IPS-18a (cell line): ENCODE measurements around the gene TOMT.
"Not testable (repeated sequence)": the region's sequence is repeated elsewhere in the genome, so short reads cannot be mapped to it uniquely, and the experiment has no call there.

ENCODE experiments used
- H3K27ac ChIP-seq: one replicate; pipeline ENCODE4 v1.5.1; 2013; ENCODE audit warnings: low read length
- H3K27me3 ChIP-seq: one replicate; pipeline ENCODE4 v1.6.1; 2013; ENCODE audit warnings: mild to moderate bottlenecking, low read length; ENCODE audit not compliant: control insufficient read depth, insufficient read depth
- H3K36me3 ChIP-seq: one replicate; pipeline ENCODE4 v1.6.1; 2013; ENCODE audit warnings: low read depth, low read length; ENCODE audit not compliant: control insufficient read depth
- H3K4me1 ChIP-seq: one replicate; pipeline ENCODE4 v1.6.1; 2013; ENCODE audit warnings: low read depth, low read length; ENCODE audit not compliant: control insufficient read depth
- H3K4me3 ChIP-seq: one replicate; pipeline ENCODE4 v1.5.1; 2013; ENCODE audit warnings: low read length
- H3K9ac ChIP-seq: one replicate; pipeline ENCODE4 v1.6.1; 2013; ENCODE audit warnings: mild to moderate bottlenecking, low read length, moderate library complexity
- H3K9me3 ChIP-seq: one replicate; pipeline ENCODE4 v1.6.1; 2013; ENCODE audit warnings: low read depth, low read length; ENCODE audit not compliant: control insufficient read depth

The TOMT gene

GRCh38 chr11:72146625-72147024 lies 40.9 kb downstream of the TOMT start:
- Histone ChIP-seq H3K4me3 (no peak overlapping the region), H3K36me3 (no peaks in the 10 kb centered on the region), H3K27me3 (no peaks in the 10 kb centered on the region), H3K9me3 (no peaks in the 10 kb centered on the region), H3K9ac (no peak overlapping the region), H3K27ac (no peak overlapping the region), H3K4me1 (no peaks in the 10 kb centered on the region)

- Histone ChIP-seq H3K4me3 (no peak overlapping the region), H3K9ac (no peak overlapping the region), H3K27me3 (no peaks in the 10 kb centered on the region), H3K27ac (no peak overlapping the region), H3K36me3 (no peaks in the 10 kb centered on the region), H3K4me1 (no peaks in the 10 kb centered on the region), H3K9me3 (no peaks in the 10 kb centered on the region)
These were observed 45.2 kb downstream of the TOMT start for GRCh38 chr11:72150882-72151281.

DNA sequence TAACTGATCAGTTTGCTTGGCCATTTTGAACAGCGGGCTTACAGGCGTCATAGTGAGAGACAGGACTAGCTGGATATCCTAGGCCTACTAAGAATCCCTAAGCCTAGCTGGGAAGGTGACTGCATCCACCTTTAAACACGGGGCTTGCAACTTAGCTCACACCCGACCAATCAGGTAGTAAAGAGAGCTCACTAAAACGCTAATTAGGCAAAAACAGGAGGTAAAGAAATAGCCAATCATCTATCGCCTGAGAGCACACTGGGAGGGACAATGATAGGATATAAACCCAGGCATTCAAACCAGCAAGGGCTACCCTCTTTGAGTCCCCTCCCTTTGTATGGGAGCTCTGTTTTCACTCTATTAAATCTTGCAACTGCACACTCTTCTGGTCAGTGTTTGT lies 48.1 kb downstream of the TOMT start:
- not testable (repeated sequence) for H3K27ac ChIP-seq, H3K36me3 ChIP-seq, H3K27me3 ChIP-seq

GRCh38 chr11:72154816-72155215 lies 49.1 kb downstream of the TOMT start:
- Histone ChIP-seq H3K9ac (no peak overlapping the region), H3K27ac (no peak overlapping the region), H3K27me3 (no peaks in the 10 kb centered on the region), H3K4me3 (no peak overlapping the region), H3K4me1 (no peaks in the 10 kb centered on the region), H3K9me3 (no peaks in the 10 kb centered on the region), H3K36me3 (no peaks in the 10 kb centered on the region)

More for the DNA sequence above, 48.1 kb downstream of the TOMT start:
- not testable (repeated sequence) for H3K9me3 ChIP-seq, H3K4me1 ChIP-seq, H3K9ac ChIP-seq, H3K4me3 ChIP-seq

GRCh38 chr11:72155751-72156150 lies 50.0 kb downstream of the TOMT start:
- Histone ChIP-seq H3K9me3 (no peaks in the 10 kb centered on the region), H3K4me1 (no peaks in the 10 kb centered on the region), H3K27ac (no peak overlapping the region), H3K9ac (no peak overlapping the region), H3K27me3 (no peaks in the 10 kb centered on the region), H3K36me3 (no peaks in the 10 kb centered on the region), H3K4me3 (no peak overlapping the region)

DNA sequence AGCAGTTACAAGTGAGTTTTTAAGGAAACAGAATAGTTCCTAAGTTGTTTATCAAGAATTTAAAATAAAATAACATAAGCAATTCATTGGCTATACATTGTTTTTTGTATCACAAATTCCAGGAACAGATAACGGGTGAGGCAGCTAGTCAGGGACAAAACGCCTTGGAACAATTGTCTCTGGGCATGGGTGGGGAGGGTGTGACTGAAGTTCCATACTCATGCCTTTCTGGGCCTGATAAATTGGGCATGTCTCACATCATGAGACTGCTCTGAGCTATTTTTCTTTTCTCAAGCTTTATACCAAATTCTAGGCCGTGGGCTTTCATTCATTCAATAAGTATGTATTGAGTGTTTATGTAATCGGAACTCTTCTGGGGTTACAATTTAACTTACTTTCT lies 51.4 kb downstream of the TOMT start:
- Histone ChIP-seq H3K9ac (no peak overlapping the region), H3K27me3 (no peaks in the 10 kb centered on the region), H3K36me3 (no peaks in the 10 kb centered on the region), H3K27ac (no peak overlapping the region), H3K9me3 (no peaks in the 10 kb centered on the region), H3K4me3 (no peak overlapping the region), H3K4me1 (no peaks in the 10 kb centered on the region)
